ENCODE measurements around the gene UGT2B7.
A peak's percentile ranks its signal among the peaks of the same experiment; 100 is the strongest.
"Not testable (repeated sequence)": the region's sequence is repeated elsewhere in the genome, so short reads cannot be mapped to it uniquely, and the experiment has no call there.

The UGT2B7 gene

GRCh38 chr4:69096111-69096656 is at the start of gene UGT2B7:
TSS of gene UGT2B7 (plus strand) at chr4:69096474. CDS start at chr4:69096521, 47 bp downstream.
- DNase-seq (ENCODE audit: low spot score): no peak

GRCh38 chr4:69049860-69050259 is 46.4 kb upstream of the UGT2B7 start:
- DNase-seq (ENCODE audit: low spot score): no peak

GRCh38 chr4:69050853-69051575 is 45.3 kb upstream of the UGT2B7 start:
- DNase-seq (ENCODE audit: low spot score): not testable (repeated sequence)

- no peak for DNase-seq (ENCODE audit: low spot score)
Observed at GRCh38 chr4:69051576-69051943, 44.7 kb upstream of the UGT2B7 start.

GRCh38 chr4:69053309-69053885 is 42.9 kb upstream of the UGT2B7 start:
- DNase-seq (ENCODE audit: low spot score): not testable (repeated sequence)

GRCh38 chr4:69054033-69054432 is 42.2 kb upstream of the UGT2B7 start:
- DNase-seq (ENCODE audit: low spot score): not testable (repeated sequence)

GRCh38 chr4:69054578-69055200 is 41.6 kb upstream of the UGT2B7 start:
- DNase-seq (ENCODE audit: low spot score): peak; percentile 14

GRCh38 chr4:69056150-69056549 is 40.1 kb upstream of the UGT2B7 start:
- no peak for DNase-seq (ENCODE audit: low spot score)

- DNase-seq (ENCODE audit: low spot score): no peak
Observed at GRCh38 chr4:69056921-69057550, 39.2 kb upstream of the UGT2B7 start.

GRCh38 chr4:69057620-69058409 is 38.5 kb upstream of the UGT2B7 start:
- DNase-seq (ENCODE audit: low spot score): no peak

- no peak for DNase-seq (ENCODE audit: low spot score)
Observed at GRCh38 chr4:69058410-69059059, 37.7 kb upstream of the UGT2B7 start.

- DNase-seq (ENCODE audit: low spot score): no peak
Observed at GRCh38 chr4:69060651-69061308, 35.5 kb upstream of the UGT2B7 start.

- no peak for DNase-seq (ENCODE audit: low spot score)
Observed at GRCh38 chr4:69064391-69064790, 31.9 kb upstream of the UGT2B7 start.

GRCh38 chr4:69066945-69067344 is 29.3 kb upstream of the UGT2B7 start:
- no peak for DNase-seq (ENCODE audit: low spot score)

- DNase-seq (ENCODE audit: low spot score): no peak
Observed at GRCh38 chr4:69069085-69069484, 27.2 kb upstream of the UGT2B7 start.

GRCh38 chr4:69070590-69070989 is 25.7 kb upstream of the UGT2B7 start:
- no peak for DNase-seq (ENCODE audit: low spot score)

GRCh38 chr4:69071286-69071685 is 25.0 kb upstream of the UGT2B7 start:
- DNase-seq (ENCODE audit: low spot score): no peak

GRCh38 chr4:69073375-69073774 is 22.9 kb upstream of the UGT2B7 start:
- DNase-seq (ENCODE audit: low spot score): no peak

GRCh38 chr4:69075061-69075792 is 21.0 kb upstream of the UGT2B7 start:
- DNase-seq (ENCODE audit: low spot score): no peak

- no peak for DNase-seq (ENCODE audit: low spot score)
Observed at GRCh38 chr4:69078852-69079251, 17.4 kb upstream of the UGT2B7 start.

Data from GM03348 (cell line).